ENCODE data around the gene EBF4.

DNA sequence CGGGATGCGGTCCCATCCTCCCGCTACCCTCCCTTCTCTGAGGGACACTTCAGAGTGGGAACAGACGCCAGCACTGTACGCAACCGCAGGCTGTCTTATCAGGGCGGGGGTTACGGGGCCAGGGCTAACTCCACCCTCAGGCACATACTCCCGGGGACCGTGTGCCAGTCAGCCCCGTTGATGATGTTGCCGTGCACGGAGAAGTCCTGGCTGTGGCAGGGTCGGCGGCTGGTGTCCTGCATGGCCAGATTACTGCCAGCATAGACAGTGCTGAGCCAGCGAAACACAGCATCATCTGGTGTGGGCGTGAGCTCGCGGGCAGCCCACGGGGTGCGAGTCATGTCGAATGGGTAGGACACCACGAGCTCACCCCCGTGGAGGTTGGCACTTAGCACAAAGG lies 102.9 kb downstream of the EBF4 start:
- no peak for TF ChIP-seq SIX5 (IDR thresholded peaks at IDR 0.05; ENCODE audit: low read depth, low read length)
- TF ChIP-seq, protein P1, sequence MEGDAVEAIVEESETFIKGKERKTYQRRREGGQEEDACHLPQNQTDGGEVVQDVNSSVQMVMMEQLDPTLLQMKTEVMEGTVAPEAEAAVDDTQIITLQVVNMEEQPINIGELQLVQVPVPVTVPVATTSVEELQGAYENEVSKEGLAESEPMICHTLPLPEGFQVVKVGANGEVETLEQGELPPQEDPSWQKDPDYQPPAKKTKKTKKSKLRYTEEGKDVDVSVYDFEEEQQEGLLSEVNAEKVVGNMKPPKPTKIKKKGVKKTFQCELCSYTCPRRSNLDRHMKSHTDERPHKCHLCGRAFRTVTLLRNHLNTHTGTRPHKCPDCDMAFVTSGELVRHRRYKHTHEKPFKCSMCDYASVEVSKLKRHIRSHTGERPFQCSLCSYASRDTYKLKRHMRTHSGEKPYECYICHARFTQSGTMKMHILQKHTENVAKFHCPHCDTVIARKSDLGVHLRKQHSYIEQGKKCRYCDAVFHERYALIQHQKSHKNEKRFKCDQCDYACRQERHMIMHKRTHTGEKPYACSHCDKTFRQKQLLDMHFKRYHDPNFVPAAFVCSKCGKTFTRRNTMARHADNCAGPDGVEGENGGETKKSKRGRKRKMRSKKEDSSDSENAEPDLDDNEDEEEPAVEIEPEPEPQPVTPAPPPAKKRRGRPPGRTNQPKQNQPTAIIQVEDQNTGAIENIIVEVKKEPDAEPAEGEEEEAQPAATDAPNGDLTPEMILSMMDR (IDR thresholded peaks at IDR 0.05; ENCODE audit: control extremely low read depth in 1 of 3, insufficient read depth in 1 of 3, low read depth in 1 of 3, low read length in 3 of 3) = no peak

Data from H1 (cell line).